CD14-positive monocyte (primary cell): ENCODE measurements around the gene CAB39L. TPM values are rescaled to one million over a fixed set of nuclear protein-coding genes. Genes with fewer than 3 reads are reported as not detected.

Experiments used
- DNase-seq, 3 donors: peaks; one replicate each; pipeline ENCODE4 v3.0.0-alpha.2; 2011 to 2022
- H2AFZ ChIP-seq: 2 replicates; pipeline ENCODE4 v1.6.0; 2012; ENCODE audit warnings: mild to moderate bottlenecking, low read depth, low read length, inconsistent platforms; ENCODE audit not compliant: insufficient read depth, poor library complexity, severe bottlenecking
- H3K27ac ChIP-seq, 2 donors: 1 replicate in 1 of 2; 2 replicates in 1 of 2; pipeline ENCODE4 v1.5.1; 2012 to 2013; ENCODE audit warnings: low read length in 2 of 2, control low read depth in 1 of 2, inconsistent platforms in 1 of 2, low read depth in 1 of 2, mild to moderate bottlenecking in 1 of 2
- H3K27me3 ChIP-seq, 2 donors: one replicate each; pipeline versions ENCODE4 v1.6.0 to v1.6.1; 2011 to 2013; ENCODE audit warnings: low read length in 2 of 2; ENCODE audit not compliant: control insufficient read depth in 2 of 2, insufficient read depth in 2 of 2
- H3K36me3 ChIP-seq, 2 donors: replicated peaks in 1 of 2; 1 replicate in 1 of 2; 2 replicates in 1 of 2; pipeline versions ENCODE4 v1.5.1 to v1.6.1; 2012 to 2013; ENCODE audit warnings: low read length in 2 of 2, control low read depth in 1 of 2, inconsistent platforms in 1 of 2, mild to moderate bottlenecking in 1 of 2; ENCODE audit not compliant: insufficient read depth in 2 of 2, control insufficient read depth in 1 of 2
- H3K4me1 ChIP-seq, 2 donors: 1 replicate in 1 of 2; 2 replicates in 1 of 2; pipeline versions ENCODE4 v1.5.1 to v1.6.1; 2012 to 2013; ENCODE audit warnings: low read length in 2 of 2, control low read depth in 1 of 2, inconsistent platforms in 1 of 2, mild to moderate bottlenecking in 1 of 2, moderate library complexity in 1 of 2; ENCODE audit not compliant: insufficient read depth in 2 of 2, control insufficient read depth in 1 of 2
- H3K4me2 ChIP-seq: replicated peaks from 2 replicates; pipeline ENCODE3; 2012; ENCODE audit warnings: low read length, moderate library complexity, mild to moderate bottlenecking; ENCODE audit not compliant: poor library complexity, severe bottlenecking; ENCODE audit errors: extremely low read depth
- H3K4me3 ChIP-seq, 3 experiments: fragments of 200-600 bp in 1 of 3; sonication (generic) in 1 of 3; replicated peaks in 1 of 3; 1 replicate in 2 of 3; 2 replicates in 1 of 3; pipeline ENCODE4 v1.5.1; 2011 to 2013; ENCODE audit warnings: low read length in 3 of 3, mild to moderate bottlenecking in 3 of 3, control low read depth in 2 of 3, low read depth in 2 of 3, inconsistent platforms in 1 of 3, moderate library complexity in 1 of 3
- H3K79me2 ChIP-seq: 2 replicates; pipeline ENCODE4 v1.6.0; 2012; ENCODE audit warnings: mild to moderate bottlenecking, control low read depth, inconsistent platforms, low read length, moderate library complexity; ENCODE audit not compliant: insufficient read depth
- H3K9ac ChIP-seq: 2 replicates; pipeline ENCODE4 v1.6.0; 2017; ENCODE audit warnings: low read length, mild to moderate bottlenecking; ENCODE audit not compliant: insufficient read depth, poor library complexity, severe bottlenecking
- H3K9me3 ChIP-seq, 2 donors: replicated peaks in 1 of 2; 1 replicate in 1 of 2; 2 replicates in 1 of 2; pipeline versions ENCODE4 v1.5.1 to v1.6.1; 2012 to 2013; ENCODE audit warnings: low read length in 2 of 2, control low read depth in 1 of 2; ENCODE audit not compliant: control insufficient read depth in 1 of 2, insufficient read depth in 1 of 2
- H4K20me1 ChIP-seq: 2 replicates; pipeline ENCODE4 v1.6.0; 2012; ENCODE audit warnings: mild to moderate bottlenecking, low read length, control low read depth, moderate library complexity; ENCODE audit not compliant: insufficient read depth
- H3K27ac Mint-ChIP-seq, 7 donors: one replicate each; pipeline ENCODE4 v1.8.0; 2020; ENCODE audit warnings: mild to moderate bottlenecking in 7 of 7, mixed read lengths in 7 of 7, moderate library complexity in 6 of 7, inconsistent platforms in 2 of 7
- H3K27me3 Mint-ChIP-seq, 3 donors: one replicate each; pipeline ENCODE4 v1.8.0; 2021 to 2022; ENCODE audit warnings: low read depth in 3 of 3, mild to moderate bottlenecking in 3 of 3, mixed read lengths in 3 of 3, moderate library complexity in 3 of 3, inconsistent platforms in 1 of 3
- H3K36me3 Mint-ChIP-seq, 2 donors: one replicate each; pipeline ENCODE4 v1.8.0; 2020; ENCODE audit warnings: mixed read lengths in 2 of 2, inconsistent platforms in 1 of 2, mild to moderate bottlenecking in 1 of 2
- H3K4me1 Mint-ChIP-seq: one replicate; pipeline ENCODE4 v1.8.0; 2020; ENCODE audit warnings: mild to moderate bottlenecking, mixed read lengths
- H3K4me3 Mint-ChIP-seq, 2 donors: one replicate each; pipeline ENCODE4 v1.8.0; 2020; ENCODE audit warnings: mild to moderate bottlenecking in 2 of 2, mixed read lengths in 2 of 2, moderate library complexity in 1 of 2
- H3K9me3 Mint-ChIP-seq, 7 donors: one replicate each; pipeline ENCODE4 v1.8.0; 2020 to 2022; ENCODE audit warnings: mixed read lengths in 7 of 7, mild to moderate bottlenecking in 6 of 7, moderate library complexity in 6 of 7, inconsistent platforms in 2 of 7
- CTCF ChIP-seq: fragments of 200-600 bp; IDR thresholded peaks from one replicate; pipeline ENCODE4 v1.8.0; 2022; ENCODE audit warnings: antibody characterized with exemption, mild to moderate bottlenecking
- WGBS: methylation state at CpG from one replicate; pipeline ENCODE4 v1.1.5; 2013; ENCODE audit warnings: missing lambda C conversion rate; ENCODE audit not compliant: insufficient coverage; 5-methylcytosine and 5-hydroxymethylcytosine counted together
- intact Hi-C, 2 donors: fragments of 100-400 bp; cut with micrococcal nuclease; formaldehyde crosslinking; loops; one replicate each; pipeline versions ENCODE4 v1.15.0 to v1.15.1; 2023
- polyA plus RNA-seq, 3 donors: library from polyadenylated mRNA; depleted of rRNA in 1 of 3; unstranded in 2 of 3; stranded (reverse) in 1 of 3; fragments of 300-500 nt in 2 of 3; fragments of >200 nt in 1 of 3; fragmentation: Illumina TruSeq in 2 of 3; gene quantifications; 1 replicate in 2 of 3; 2 replicates in 1 of 3; pipeline ENCODE4 v1.2.3, GENCODE V29; 2012 to 2021

Gene CAB39L
- polyA plus RNA-seq, 3 donors: 1.9 to 5.1 (median 2.7) TPM

DNA sequence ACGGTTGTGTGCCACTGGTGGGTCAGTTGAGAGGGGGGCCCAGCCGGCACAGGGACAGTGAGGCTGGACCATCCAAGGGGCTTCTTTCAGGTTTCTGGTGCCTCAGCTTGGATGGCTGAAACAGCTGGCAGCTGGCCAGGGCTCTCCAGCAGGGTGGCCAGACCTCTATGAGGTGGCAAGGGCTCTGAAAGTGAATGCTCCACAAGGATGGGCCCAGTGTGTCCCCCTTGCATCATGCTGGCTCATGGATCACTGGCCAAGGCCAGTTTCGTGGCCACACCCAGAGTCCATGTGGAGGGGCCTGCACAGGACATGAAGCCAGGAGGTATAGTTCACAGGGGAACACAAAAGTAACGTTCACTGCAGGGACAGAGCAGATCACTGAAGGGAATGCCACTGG, 146.5 kb downstream of the CAB39L start:
- Histone ChIP-seq H4K20me1 (no peaks in the 10 kb centered on the region), H3K27ac (no peak overlapping the region), H3K4me2 (no peak overlapping the region), H3K4me3 (no peak overlapping the region), H3K79me2 (no peaks in the 10 kb centered on the region), H3K36me3 (peaks cover 4 to 11% of the 10 kb centered on the region in 2 donors), H2AFZ (no peak overlapping the region), H3K9ac (no peak overlapping the region), H3K4me1 (peaks cover 0 to 4% of the 10 kb centered on the region in 2 donors), H3K9me3 (no peaks in the 10 kb centered on the region), H3K27me3 (no peaks in the 10 kb centered on the region)
- Mint-ChIP-seq H3K9me3 (no peaks in the 10 kb centered on the region), H3K27me3 (peaks cover 0 to 3% (median 1%) of the 10 kb centered on the region in 3 donors), H3K4me1 (peaks cover 8% of the 10 kb centered on the region), H3K36me3 (peaks cover 23 to 35% of the 10 kb centered on the region in 2 donors), H3K4me3 (no peak overlapping the region), H3K27ac (no peak overlapping the region)
- TF ChIP-seq CTCF: no peak
- 96% methylated on average over 4 of the region's 4 CpGs for WGBS
- intact Hi-C loops: no loop called here
- DNase-seq: no peak

DNA sequence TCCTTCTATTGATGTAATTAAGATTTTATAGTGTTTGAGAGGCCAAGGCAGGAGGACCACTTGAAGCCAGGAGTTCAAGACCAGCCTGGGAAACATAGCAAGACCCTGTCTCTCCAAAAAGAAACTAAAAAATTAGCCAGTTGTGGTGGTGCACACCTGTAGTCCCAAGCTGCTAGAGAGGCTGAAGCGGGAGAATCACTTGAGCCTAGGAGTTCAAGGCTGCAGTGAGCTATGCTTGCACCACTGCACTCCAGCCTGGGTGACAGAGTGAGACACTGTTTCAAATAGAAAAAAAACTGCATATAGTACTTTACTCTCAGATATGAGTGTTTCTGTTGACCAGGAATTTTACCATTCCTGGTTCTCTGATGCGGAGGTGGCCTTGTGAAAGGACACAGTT, 147.2 kb downstream of the CAB39L start:
- Mint-ChIP-seq H3K27ac (peak overlapping the region in 1 of 7 donors; percentile 36), H3K9me3 (no peaks in the 10 kb centered on the region), H3K4me3 (no peak overlapping the region), H3K4me1 (peaks cover 6% of the 10 kb centered on the region), H3K36me3 (peaks cover 27 to 38% of the 10 kb centered on the region in 2 donors), H3K27me3 (peaks cover 0 to 3% (median 1%) of the 10 kb centered on the region in 3 donors)
- no peak for TF ChIP-seq CTCF
- no peak overlapping the region for H3K4me2 ChIP-seq
- intact Hi-C loops: no loop called here
- DNase-seq: no peak
- no peaks in the 10 kb centered on the region for H4K20me1 ChIP-seq
- no peaks in the 10 kb centered on the region for H3K9me3 ChIP-seq
- H2AFZ ChIP-seq: no peak overlapping the region
- no peak overlapping the region for H3K27ac ChIP-seq
- H3K4me3 ChIP-seq: no peak overlapping the region
- no peaks in the 10 kb centered on the region for H3K27me3 ChIP-seq
- peaks cover 9 to 17% of the 10 kb centered on the region in 2 donors for H3K36me3 ChIP-seq
- H3K79me2 ChIP-seq: no peaks in the 10 kb centered on the region
- 100% methylated on average over 1 of the region's 2 CpGs for WGBS
- peaks cover 0 to 4% of the 10 kb centered on the region in 2 donors for H3K4me1 ChIP-seq
- H3K9ac ChIP-seq: no peak overlapping the region
